ENCODE results near the gene LLCFC1. TPM values are rescaled to one million over a fixed set of nuclear protein-coding genes. Genes with fewer than 3 reads are reported as not detected.

The LLCFC1 gene
- total RNA-seq, 1 donor, result not detected

DNA sequence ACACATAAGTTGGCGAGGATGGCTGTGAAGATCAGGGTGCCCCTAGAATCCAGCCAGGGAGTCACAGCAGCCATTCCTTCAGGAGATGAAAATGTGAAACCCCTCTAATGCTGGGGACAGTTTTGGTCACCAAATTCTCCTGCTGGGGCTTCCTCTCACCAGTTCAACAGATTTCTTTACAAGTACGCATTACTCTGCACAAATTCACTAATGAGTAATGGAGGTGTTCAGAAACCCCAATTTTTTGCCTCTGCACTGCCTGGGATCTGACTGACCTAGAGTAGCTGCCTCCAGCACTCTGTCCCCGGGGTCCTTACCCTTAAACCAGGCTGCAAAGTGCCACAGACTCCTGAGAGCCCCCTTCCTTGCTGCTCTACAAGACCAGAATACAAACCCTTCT is 21.8 kb upstream of the LLCFC1 start:
- DNase-seq (ENCODE audit: low read depth), result no peak
- TF ChIP-seq, protein P1, sequence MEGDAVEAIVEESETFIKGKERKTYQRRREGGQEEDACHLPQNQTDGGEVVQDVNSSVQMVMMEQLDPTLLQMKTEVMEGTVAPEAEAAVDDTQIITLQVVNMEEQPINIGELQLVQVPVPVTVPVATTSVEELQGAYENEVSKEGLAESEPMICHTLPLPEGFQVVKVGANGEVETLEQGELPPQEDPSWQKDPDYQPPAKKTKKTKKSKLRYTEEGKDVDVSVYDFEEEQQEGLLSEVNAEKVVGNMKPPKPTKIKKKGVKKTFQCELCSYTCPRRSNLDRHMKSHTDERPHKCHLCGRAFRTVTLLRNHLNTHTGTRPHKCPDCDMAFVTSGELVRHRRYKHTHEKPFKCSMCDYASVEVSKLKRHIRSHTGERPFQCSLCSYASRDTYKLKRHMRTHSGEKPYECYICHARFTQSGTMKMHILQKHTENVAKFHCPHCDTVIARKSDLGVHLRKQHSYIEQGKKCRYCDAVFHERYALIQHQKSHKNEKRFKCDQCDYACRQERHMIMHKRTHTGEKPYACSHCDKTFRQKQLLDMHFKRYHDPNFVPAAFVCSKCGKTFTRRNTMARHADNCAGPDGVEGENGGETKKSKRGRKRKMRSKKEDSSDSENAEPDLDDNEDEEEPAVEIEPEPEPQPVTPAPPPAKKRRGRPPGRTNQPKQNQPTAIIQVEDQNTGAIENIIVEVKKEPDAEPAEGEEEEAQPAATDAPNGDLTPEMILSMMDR (IDR thresholded peaks at IDR 0.05; ENCODE audit: insufficient read depth, low read length), result no peak
- H3K4me3 ChIP-seq (ENCODE audit: low read depth, low read length), result no peak overlapping the region

DNA sequence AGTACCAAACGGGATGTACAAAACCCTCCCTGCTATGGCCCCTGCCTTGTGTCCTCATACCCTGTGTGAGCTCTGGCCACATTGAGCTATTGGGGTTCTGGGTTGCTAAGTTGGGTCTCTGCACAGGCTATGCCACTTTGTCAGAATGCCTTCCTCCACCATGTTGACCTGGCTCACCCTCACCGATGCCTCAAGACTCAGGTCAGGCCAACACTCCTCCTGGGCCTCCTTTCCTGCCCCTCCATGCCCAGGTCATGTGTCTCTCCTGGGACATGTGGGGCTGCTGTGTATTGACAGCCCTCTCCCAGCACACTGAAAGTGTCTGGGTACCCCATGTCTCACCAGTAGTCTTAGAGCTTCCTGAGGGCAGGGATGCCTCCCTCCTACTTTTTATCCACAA is 20.4 kb upstream of the LLCFC1 start:
- TF ChIP-seq, protein P1 (IDR thresholded peaks at IDR 0.05; ENCODE audit: insufficient read depth, low read length), result no peak
- H3K4me3 ChIP-seq (ENCODE audit: low read depth, low read length), result no peak overlapping the region
- no peak for DNase-seq (ENCODE audit: low read depth)

DNA sequence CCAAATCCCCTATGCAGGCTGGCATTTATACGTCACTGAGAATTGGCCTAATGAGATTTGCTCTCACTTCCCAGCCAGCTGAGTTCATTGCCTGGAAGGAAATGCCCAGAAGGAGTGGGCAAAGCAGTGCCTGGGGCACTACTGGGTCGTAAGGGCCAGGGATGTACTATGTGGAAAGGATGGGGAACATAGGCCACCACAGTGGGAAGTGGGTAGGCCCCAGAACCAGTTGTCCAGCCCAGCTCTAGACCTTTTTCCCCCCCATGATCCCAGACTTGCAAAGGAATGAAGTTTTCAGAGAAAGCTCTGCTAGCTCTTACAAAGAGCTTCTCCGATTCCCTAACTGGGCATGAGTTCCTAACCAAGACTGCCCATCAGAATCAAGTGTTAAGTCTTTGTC is 19.6 kb upstream of the LLCFC1 start:
- DNase-seq (ENCODE audit: low read depth), result no peak

DNA sequence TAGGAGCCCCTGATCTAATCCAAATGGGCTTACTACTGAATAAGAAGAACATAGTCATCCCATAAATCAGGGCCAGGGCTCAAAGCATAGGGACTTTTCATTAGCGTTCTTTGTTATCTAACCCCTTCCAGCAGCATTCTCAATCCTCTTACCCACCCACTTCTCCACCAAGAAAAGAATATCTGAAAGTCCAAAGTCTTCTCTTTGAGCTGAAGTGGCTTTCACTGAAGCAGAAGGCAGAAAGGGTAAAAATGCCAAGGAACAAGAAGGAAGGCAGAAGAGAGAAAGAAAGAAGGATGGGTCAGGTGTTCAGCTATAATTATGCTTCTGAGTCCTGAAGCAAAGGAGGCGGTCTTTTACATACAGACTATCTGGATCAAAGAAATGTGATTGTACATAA is 15.9 kb upstream of the LLCFC1 start:
- no peak for DNase-seq (ENCODE audit: low read depth)

More for the DNA sequence above, 19.6 kb upstream of the LLCFC1 start:
- TF ChIP-seq, protein P1 (IDR thresholded peaks at IDR 0.05; ENCODE audit: insufficient read depth, low read length), result no peak
- no peak overlapping the region for H3K4me3 ChIP-seq (ENCODE audit: low read depth, low read length)

DNA sequence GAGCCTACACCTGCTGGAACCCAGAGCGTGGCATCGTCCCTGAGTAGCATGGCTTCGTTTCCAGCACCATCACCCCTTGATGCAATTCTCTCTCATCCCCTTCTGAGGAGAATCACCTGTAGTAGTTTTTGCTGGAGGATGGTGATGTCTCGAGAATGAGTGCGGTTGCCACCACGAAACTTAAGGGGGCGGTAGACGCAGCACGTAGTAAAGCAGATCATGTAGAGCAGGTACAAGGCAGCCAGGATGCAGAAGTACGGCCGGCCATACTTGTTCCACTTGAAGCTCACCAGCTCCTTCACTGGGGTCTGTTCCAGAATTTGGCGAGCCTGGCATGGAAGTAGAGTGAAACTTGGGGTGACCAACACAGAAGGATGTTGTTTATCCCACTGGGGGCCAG is 13.9 kb upstream of the LLCFC1 start:
- H3K4me3 ChIP-seq (ENCODE audit: low read depth, low read length), result no peak overlapping the region
- DNase-seq (ENCODE audit: low read depth), result no peak
- TF ChIP-seq, protein P1 (IDR thresholded peaks at IDR 0.05; ENCODE audit: insufficient read depth, low read length), result no peak

More for the DNA sequence above, 15.9 kb upstream of the LLCFC1 start:
- TF ChIP-seq, protein P1 (IDR thresholded peaks at IDR 0.05; ENCODE audit: insufficient read depth, low read length), result no peak
- H3K4me3 ChIP-seq (ENCODE audit: low read depth, low read length), result no peak overlapping the region

DNA sequence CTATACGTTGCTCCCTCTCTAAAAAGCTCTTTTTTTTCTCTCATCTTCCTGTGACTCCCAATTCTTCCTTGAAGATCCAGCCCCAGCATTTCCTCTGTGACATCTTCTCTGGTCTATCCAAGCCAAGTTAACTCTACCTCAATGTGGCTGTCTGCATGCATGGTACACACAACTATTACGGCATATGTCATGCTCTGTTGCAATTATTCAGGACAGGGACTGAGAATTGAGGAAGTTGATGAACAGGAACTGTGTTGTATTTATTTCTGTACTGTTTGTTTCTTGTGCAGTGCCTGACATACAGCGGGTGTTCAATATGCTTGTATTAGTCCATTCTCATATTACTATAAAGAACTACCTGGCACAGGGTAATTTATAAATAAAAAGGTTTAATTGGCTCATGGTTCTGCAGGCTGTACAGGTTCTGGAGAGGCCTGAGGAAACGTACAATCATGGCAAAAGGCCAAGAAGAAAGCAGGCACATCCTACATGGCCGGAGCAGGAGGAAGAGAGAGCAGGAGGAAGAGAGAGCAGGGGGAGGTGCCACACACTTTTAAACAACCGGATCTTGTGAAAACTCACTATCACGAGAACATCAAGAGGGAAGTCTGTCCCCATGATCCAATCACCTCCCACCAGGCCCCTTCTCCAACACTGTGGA is 12.1 kb upstream of the LLCFC1 start:
- DNase-seq (ENCODE audit: low read depth), result no peak
- no peak overlapping the region for H3K4me3 ChIP-seq (ENCODE audit: low read depth, low read length)
- TF ChIP-seq, protein P1 (IDR thresholded peaks at IDR 0.05; ENCODE audit: insufficient read depth, low read length), result no peak

DNA sequence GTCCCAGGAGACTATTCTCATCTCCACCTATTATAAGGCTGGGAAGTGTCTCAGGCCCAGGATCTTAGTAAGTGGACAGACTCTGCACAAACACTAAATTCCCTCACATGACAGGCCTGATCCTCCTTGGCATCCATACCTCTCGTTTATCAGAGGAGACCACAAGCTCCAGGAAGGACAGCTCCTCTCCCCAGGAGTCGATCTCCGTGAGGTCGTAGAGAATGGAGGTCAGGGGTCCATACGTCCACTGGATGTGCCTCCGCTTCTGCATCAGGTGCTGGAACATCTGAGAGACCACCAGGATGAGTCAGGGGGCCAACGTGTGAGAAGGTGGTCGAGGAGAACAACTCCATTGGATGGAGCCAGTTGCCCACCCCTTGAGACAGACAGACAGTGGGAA is 11.3 kb upstream of the LLCFC1 start:
- TF ChIP-seq, protein P1 (IDR thresholded peaks at IDR 0.05; ENCODE audit: insufficient read depth, low read length), result no peak
- no peak for DNase-seq (ENCODE audit: low read depth)
- H3K4me3 ChIP-seq (ENCODE audit: low read depth, low read length), result no peak overlapping the region
